Activated naive CD4-positive, alpha-beta T cell (primary cell): Measurements from ENCODE around the gene MID2.
"Not testable (repeated sequence)": the region's sequence is repeated elsewhere in the genome, so short reads cannot be mapped to it uniquely, and the experiment has no call there.

Experiments used
- DNase-seq, 4 experiments: peaks; one replicate each; lab custom pipeline; 2025; lab: John Stamatoyannopoulos, UW

Gene MID2

DNA sequence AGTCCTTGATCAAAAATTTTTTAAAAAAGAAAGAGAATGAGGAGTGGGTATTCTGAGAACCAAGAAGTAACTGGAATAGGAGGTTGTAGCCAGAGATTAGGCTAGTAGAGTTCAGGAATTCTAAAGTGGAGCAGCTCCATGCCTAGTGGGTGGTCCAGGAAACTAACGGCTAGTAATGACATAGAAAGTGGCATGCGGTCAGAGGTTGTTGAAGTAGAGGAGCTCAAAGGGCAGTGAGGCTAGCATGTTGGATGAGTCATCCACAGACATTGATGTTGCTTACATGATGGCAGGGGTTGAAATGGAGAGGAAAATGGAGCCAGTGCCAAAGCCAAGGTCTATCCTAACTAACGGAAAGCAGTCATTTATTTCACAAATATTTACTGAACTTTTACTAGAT is 114.4 kb downstream of the MID2 start:
- DNase-seq = no peak

- DNase-seq = not testable (repeated sequence)
Measured at GRCh38 chrX:107955337-107955736, 129.7 kb downstream of the MID2 start.

GRCh38 chrX:107968623-107969022 is 143.0 kb downstream of the MID2 start:
- DNase-seq = no peak

DNA sequence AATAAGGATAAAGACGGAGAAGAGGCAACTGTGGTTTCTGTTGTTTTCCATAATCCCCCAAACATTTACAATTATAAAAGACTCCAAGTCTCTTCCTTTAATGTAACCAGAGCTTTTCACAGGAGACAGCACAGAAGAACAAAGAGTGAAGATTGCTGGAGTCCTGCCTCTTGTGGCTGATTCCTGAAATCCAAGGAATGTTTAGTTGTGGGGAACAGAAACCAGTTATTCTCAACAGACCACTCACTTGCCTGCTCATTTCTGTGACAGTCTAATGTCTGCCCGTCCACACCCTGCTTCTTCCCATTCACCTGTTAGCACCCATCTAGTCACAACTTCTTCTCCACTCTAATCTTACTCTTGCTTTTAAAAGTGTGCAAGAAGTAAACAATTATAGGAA is 144.4 kb downstream of the MID2 start:
- no peak for DNase-seq

DNA sequence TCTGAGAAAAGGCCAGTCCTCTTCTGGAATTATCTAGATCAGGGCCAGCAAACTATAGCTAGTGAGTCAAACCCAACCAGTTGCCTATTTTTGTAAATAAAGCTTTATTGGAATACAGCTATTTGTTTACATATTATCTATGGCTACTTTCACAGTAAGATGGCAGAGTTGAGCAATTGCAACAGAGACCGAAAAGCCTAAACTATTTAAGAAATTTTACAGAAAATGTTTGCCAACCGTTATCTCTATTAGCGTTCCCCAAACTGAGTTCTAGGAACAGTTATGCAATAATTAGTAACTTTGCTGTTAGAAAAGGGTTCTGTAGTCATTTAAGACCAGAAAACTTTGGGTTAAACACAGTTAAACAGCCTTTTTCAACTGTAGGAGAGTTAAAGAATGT is 146.0 kb downstream of the MID2 start:
- no peak for DNase-seq
